GM21390 (cell line): ENCODE data around the gene ATP13A4.

Source experiments
- ATAC-seq: cut with Tn5 transposase; IDR thresholded peaks from one replicate; pipeline ENCODE4 v1.9.1; 2021; ENCODE audit not compliant: unreplicated experiment

Gene ATP13A4

DNA sequence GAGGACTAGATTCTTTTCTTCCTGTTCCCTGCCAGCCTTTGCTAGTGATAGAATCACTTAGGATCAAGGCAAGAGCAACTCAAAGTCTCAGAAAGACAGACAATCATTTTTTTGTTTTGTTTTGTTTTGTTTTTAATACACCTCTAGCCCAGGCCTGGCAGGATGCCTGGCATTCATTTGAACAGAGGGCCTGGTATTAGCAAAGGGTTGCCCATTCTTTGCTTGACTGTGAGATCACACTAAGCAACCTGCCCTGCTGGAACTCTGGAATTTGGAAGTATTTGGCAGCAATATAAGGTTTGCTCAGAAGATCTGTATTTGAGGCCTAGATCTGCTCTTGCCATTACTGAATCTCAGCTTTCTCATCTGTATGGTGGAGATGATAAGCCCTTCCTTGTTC, 154.4 kb downstream of the ATP13A4 start:
- ATAC-seq = no peak

GRCh38 chr3:193396451-193397244, 158.0 kb downstream of the ATP13A4 start:
- ATAC-seq = no peak

DNA sequence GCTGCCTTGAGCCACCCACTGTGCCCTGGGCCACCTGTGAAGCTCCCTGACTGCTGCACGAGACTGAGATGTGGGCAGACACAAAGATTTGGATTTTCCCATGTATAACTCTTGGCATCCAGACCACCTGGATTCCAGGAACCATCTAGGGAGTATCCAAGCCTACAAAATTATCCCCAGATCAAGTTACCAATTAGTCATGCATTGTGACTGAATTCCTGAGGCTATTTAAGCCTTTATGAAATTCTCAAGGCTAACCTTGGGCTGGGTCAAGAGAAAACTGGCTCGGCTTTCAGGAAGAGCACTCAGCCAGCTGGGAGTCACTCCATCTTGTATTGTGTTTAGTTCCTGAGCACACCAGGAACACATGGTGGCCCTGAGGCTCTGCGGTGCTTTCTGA, 162.8 kb downstream of the ATP13A4 start:
- ATAC-seq = no peak

DNA sequence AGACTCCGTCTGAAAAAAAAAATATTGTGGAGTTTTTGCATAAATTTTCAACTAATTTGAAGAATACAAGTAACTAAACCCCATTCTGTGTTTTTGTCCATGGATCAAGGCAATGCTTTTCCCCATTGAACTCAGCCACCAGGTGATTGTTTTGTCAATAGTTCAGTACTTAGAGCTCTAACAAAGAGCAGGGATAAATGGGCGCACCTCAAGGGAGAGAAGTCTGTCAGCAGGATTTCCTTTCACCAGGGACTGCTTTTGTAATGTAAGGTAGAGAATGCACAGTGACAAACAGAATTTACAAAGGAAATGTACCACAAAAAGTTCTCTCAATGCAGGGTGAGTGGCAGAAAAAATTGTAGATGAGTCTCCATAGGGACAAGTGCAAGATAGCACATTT, 165.4 kb downstream of the ATP13A4 start:
- no peak for ATAC-seq

DNA sequence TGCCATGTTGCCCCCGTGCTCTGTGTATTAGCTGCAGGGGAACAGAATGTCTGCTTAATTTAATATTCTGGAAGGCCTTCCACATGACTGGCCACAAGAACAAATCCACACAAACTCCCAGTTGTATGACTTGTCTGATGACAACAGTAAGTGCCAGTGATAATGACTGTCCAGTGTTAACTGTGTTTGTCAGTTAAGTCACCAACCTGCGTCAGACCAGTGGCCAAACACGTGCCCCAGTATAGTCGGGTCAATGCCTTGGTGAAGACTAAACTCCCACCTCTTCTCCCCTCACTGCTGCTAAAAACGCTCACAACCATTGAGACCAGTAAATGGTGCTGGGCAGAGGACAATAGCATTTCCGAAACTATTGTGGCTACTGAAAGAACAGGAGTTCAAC, 166.3 kb downstream of the ATP13A4 start:
- no peak for ATAC-seq

DNA sequence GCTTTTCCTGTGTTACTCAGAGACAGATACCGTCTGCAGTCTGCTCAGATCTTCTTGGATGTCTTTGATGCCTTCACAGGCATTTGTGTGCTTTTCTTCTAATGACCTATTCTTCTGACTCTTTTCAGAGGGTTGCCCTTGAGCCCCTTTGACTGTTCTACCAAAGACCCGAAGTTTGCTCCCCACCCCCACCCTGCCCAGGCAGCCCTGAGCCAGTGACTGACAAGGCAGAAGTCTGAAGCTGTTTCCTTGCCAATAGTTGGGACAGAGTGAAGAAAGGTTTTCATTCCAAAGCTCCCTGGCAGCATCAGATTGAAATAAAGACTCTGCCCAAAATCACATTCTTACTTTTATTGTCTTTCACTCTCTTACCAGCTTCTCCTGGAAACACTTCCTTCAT, 167.1 kb downstream of the ATP13A4 start:
- ATAC-seq = no peak

- no peak for ATAC-seq
Observed at GRCh38 chr3:193378706-193379105, 176.0 kb downstream of the ATP13A4 start, which contains the start of gene ATP13A5. Gene ATP13A5, minus strand, starts transcription at chr3:193378753. Its CDS starts 28 bp downstream, at chr3:193378725.

DNA sequence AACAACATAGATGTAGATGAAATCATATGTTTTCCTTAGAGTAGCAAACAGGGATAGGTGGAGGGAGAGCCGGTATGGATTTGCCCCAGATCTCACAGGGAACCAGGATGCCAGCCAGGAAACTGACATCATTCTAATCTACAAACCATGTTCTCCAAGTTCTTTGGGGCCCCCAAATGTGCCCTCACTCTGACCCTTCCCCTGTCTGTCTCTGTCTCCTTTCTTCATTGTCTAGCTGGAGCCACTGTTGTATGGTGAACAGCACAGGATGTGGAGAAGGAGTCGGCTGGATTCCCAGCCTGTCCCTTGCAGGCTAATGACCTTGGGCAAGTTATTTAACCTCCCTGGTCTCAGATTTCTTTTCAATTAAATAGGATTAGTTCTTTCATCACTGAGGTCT, 177.1 kb downstream of the ATP13A4 start:
- ATAC-seq = no peak

DNA sequence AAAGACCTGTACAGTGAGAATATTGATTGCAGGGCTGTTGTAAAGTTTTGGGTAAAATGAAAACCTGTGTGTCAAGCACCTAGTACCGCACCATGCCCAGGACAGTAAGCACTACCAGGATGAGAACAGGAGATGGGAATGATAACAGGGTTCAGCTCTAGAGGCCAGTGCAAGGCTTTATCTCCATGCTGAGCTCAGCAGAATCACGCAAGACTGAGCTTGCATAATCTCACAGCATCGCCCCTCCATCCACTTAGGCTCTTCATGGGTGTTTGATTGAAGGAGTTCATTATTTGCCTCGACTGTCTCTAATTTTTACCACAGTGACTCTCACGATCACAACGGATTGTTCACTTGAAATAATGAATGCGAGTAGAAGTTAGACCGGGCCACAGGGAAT, 179.1 kb downstream of the ATP13A4 start:
- ATAC-seq = no peak

DNA sequence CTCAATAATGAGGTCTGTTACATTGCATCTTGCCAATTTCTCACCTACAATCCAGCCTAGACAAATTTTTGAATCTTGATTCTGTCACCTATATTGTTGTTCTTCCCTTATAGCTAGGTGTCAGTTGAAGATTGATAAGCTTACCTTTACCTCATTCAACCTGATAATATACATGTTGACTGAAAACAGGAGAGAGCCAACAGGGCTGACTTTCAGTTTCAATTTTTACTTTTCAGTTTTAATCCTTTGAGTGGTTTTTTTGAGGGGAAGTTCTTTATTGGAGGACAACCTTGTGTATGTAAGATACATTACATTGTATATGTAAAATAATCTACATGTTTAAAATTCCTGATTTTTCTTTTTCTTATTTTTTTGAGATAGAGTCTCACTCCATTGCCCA, 181.9 kb downstream of the ATP13A4 start:
- ATAC-seq = no peak

GRCh38 chr3:193367868-193368267, 186.8 kb downstream of the ATP13A4 start:
- no peak for ATAC-seq

- ATAC-seq = no peak
Observed at GRCh38 chr3:193357291-193357690, 197.4 kb downstream of the ATP13A4 start.

GRCh38 chr3:193354423-193354822, 200.3 kb downstream of the ATP13A4 start:
- ATAC-seq = no peak
